ENCODE data around the gene SNN. TPM values are rescaled to one million over a fixed set of nuclear protein-coding genes. Genes with fewer than 3 reads are reported as not detected.

SNN gene
- polyA plus RNA-seq, 1 experiment: 7.5 TPM

- H3K36me3 ChIP-seq (ENCODE audit: control insufficient read depth, insufficient read depth, low read length): peaks cover 2% of the 10 kb centered on the region; the same call in 1 of the 2 replicates
- no peak overlapping the region for H3K4me3 ChIP-seq (ENCODE audit: low read depth, low read length)
- no peaks in the 10 kb centered on the region for H3K27me3 ChIP-seq (ENCODE audit: control insufficient read depth, insufficient read depth, low read length)
- ChIA-PET CTCF (interaction anchor here (1.2 kb wide), 1 partner anchor 246 kb away, joined by 3 read pairs; no protein-coding TSS in a partner anchor), POLR2A (interaction anchor here (0.5 to 0.6 kb wide), 2 partner anchors 116 to 311 kb away, joined by 3 to 7 read pairs; no protein-coding TSS in a partner anchor)
- no peak for TF ChIP-seq CTCF (IDR thresholded peaks at IDR 0.05; ENCODE audit: insufficient read depth, low read depth, low read length)
- no peak for DNase-seq (ENCODE audit: low read depth)
These were observed 40.2 kb downstream of the SNN start for GRCh38 chr16:11708421-11708820.

GRCh38 chr16:11711662-11712061 lies 43.4 kb downstream of the SNN start:
- ChIA-PET POLR2A (interaction anchor here (0.5 kb wide), 1 partner anchor 80 kb away, joined by 4 read pairs; no protein-coding TSS in a partner anchor), CTCF (interaction anchor here (0.7 to 2.5 kb wide), 4 partner anchors 180 to 748 kb away, joined by 3 to 12 read pairs (median 8); no protein-coding TSS in a partner anchor)
- no peak for DNase-seq (ENCODE audit: low read depth)

GRCh38 chr16:11712122-11712521 lies 43.9 kb downstream of the SNN start:
- POLR2A ChIA-PET: interaction anchor here (0.5 kb wide), 1 partner anchor 81 kb away, joined by 4 read pairs; no protein-coding TSS in a partner anchor

More at GRCh38 chr16:11711662-11712061, 43.4 kb downstream of the SNN start:
- TF ChIP-seq CTCF (IDR thresholded peaks at IDR 0.05; ENCODE audit: insufficient read depth, low read depth, low read length): no peak
- Histone ChIP-seq H3K27me3 (ENCODE audit: control insufficient read depth, insufficient read depth, low read length) (no peaks in the 10 kb centered on the region), H3K36me3 (ENCODE audit: control insufficient read depth, insufficient read depth, low read length) (peaks cover 2% of the 10 kb centered on the region; the same call in 1 of the 2 replicates), H3K4me3 (ENCODE audit: low read depth, low read length) (no peak overlapping the region)

GRCh38 chr16:11715246-11715947 lies 47.1 kb downstream of the SNN start:
- ChIA-PET POLR2A (no interaction called here), CTCF (interaction anchor here (0.6 to 3.1 kb wide), 21 partner anchors 9 to 765 kb away, joined by 3 to 29 read pairs (median 5); no protein-coding TSS in a partner anchor)
- H3K27me3 ChIP-seq (ENCODE audit: control insufficient read depth, insufficient read depth, low read length): no peaks in the 10 kb centered on the region
- no peak for DNase-seq (ENCODE audit: low read depth)
- peaks cover 4% of the 10 kb centered on the region for H3K36me3 ChIP-seq (ENCODE audit: control insufficient read depth, insufficient read depth, low read length)
- no peak for TF ChIP-seq CTCF (IDR thresholded peaks at IDR 0.05; ENCODE audit: insufficient read depth, low read depth, low read length)
- no peak overlapping the region for H3K4me3 ChIP-seq (ENCODE audit: low read depth, low read length)

More at GRCh38 chr16:11712122-11712521, 43.9 kb downstream of the SNN start:
- TF ChIP-seq CTCF (IDR thresholded peaks at IDR 0.05; ENCODE audit: insufficient read depth, low read depth, low read length): no peak
- no peak for DNase-seq (ENCODE audit: low read depth)
- CTCF ChIA-PET: interaction anchor here (0.7 to 2.5 kb wide), 3 partner anchors 180 to 748 kb away, joined by 3 to 12 read pairs (median 4); no protein-coding TSS in a partner anchor
- Histone ChIP-seq H3K36me3 (ENCODE audit: control insufficient read depth, insufficient read depth, low read length) (peaks cover 2% of the 10 kb centered on the region; the same call in 1 of the 2 replicates), H3K4me3 (ENCODE audit: low read depth, low read length) (no peak overlapping the region), H3K27me3 (ENCODE audit: control insufficient read depth, insufficient read depth, low read length) (no peaks in the 10 kb centered on the region)

GRCh38 chr16:11716336-11716735 lies 48.1 kb downstream of the SNN start:
- CTCF ChIA-PET: interaction anchor here (0.7 kb wide), 1 partner anchor 55 kb away, joined by 3 read pairs; no protein-coding TSS in a partner anchor

More at GRCh38 chr16:11716336-11716735, 48.1 kb downstream of the SNN start:
- H3K4me3 ChIP-seq (ENCODE audit: low read depth, low read length): no peak overlapping the region
- no peak for TF ChIP-seq CTCF (IDR thresholded peaks at IDR 0.05; ENCODE audit: insufficient read depth, low read depth, low read length)
- no peaks in the 10 kb centered on the region for H3K27me3 ChIP-seq (ENCODE audit: control insufficient read depth, insufficient read depth, low read length)
- POLR2A ChIA-PET: no interaction called here
- no peak for DNase-seq (ENCODE audit: low read depth)
- peaks cover 6% of the 10 kb centered on the region for H3K36me3 ChIP-seq (ENCODE audit: control insufficient read depth, insufficient read depth, low read length)

All from BJ (cell line).